AG04449 (cell line): ENCODE data around the gene ACSL4.
"Not testable (repeated sequence)": the region's sequence is repeated elsewhere in the genome, so short reads cannot be mapped to it uniquely, and the experiment has no call there.

Experiments
- CTCF ChIA-PET: fragments of 350-600 bp; formaldehyde crosslinking; extraction: SDS; loops from one replicate; lab custom pipeline; 2021; ENCODE audit warnings: antibody characterized with exemption; lab: Yijun Ruan, JAX
- POLR2A ChIA-PET: fragments of 400-600, 350-600 bp; formaldehyde crosslinking; extraction: SDS; loops from one replicate; lab custom pipeline; 2020; ENCODE audit warnings: antibody characterized with exemption, inconsistent platforms; lab: Yijun Ruan, JAX
- DNase-seq: peaks from one replicate; pipeline ENCODE4 v3.0.0-alpha.2; 2010; ENCODE audit warnings: low read depth, low spot score
- H3K4me3 ChIP-seq: 2 replicates; pipeline ENCODE4 v1.5.1; 2011; ENCODE audit warnings: low read depth, mild to moderate bottlenecking, control low read depth, low read length
- TF ChIP-seq, protein P1 (sequence below): IDR thresholded peaks from one replicate; pipeline ENCODE4 v1.5.1; 2011; ENCODE audit warnings: mild to moderate bottlenecking, moderate library complexity, low read length, control low read depth, inconsistent platforms; ENCODE audit not compliant: insufficient read depth; ENCODE audit errors: missing control alignments

Gene ACSL4

GRCh38 chrX:109735202-109735744 lies 2.2 kb upstream of the ACSL4 start:
- no peak overlapping the region for H3K4me3 ChIP-seq
- CTCF ChIA-PET: interaction anchor here (0.9 to 1.8 kb wide), 5 partner anchors 23 to 156 kb away, joined by 3 to 9 read pairs (median 3); no protein-coding TSS in a partner anchor
- POLR2A ChIA-PET: no interaction called here
- TF ChIP-seq, protein P1, sequence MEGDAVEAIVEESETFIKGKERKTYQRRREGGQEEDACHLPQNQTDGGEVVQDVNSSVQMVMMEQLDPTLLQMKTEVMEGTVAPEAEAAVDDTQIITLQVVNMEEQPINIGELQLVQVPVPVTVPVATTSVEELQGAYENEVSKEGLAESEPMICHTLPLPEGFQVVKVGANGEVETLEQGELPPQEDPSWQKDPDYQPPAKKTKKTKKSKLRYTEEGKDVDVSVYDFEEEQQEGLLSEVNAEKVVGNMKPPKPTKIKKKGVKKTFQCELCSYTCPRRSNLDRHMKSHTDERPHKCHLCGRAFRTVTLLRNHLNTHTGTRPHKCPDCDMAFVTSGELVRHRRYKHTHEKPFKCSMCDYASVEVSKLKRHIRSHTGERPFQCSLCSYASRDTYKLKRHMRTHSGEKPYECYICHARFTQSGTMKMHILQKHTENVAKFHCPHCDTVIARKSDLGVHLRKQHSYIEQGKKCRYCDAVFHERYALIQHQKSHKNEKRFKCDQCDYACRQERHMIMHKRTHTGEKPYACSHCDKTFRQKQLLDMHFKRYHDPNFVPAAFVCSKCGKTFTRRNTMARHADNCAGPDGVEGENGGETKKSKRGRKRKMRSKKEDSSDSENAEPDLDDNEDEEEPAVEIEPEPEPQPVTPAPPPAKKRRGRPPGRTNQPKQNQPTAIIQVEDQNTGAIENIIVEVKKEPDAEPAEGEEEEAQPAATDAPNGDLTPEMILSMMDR: no peak
- DNase-seq: no peak

DNA sequence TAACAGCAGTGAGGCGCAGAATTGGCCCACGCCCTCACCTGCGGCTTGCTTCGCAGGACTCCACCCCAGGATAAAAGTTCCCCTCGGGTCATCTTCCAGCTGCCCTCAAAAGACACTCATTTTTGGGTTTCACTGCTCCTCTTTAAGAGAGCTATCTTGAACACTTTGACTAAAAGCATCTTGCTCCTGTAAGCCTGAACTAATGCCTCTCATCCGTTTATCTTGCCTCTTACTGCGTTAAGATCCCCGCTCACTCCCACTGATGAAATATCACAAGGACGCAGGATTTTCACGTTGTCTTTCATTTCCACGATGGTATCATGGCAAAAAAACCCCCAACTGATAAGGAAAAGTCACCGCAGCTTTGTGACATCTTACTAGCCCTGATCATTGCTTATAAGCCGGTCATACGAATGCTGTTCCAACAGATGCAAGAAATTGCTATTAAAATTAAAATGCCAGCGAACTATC lies 591 bp upstream of the ACSL4 start:
- ChIA-PET POLR2A (interaction anchor here (1.7 kb wide), 1 partner anchor 107 kb away, joined by 4 read pairs; no protein-coding TSS in a partner anchor), CTCF (interaction anchor here (1.2 to 2.6 kb wide), 3 partner anchors 123 to 158 kb away, joined by 4 to 10 read pairs (median 4); no protein-coding TSS in a partner anchor)

GRCh38 chrX:109732017-109732801 lies 848 bp downstream of the ACSL4 start:
- ChIA-PET POLR2A (interaction anchor here (1.1 to 1.7 kb wide), 3 partner anchors 95 to 115 kb away, joined by 3 to 4 read pairs (median 4); no protein-coding TSS in a partner anchor), CTCF (interaction anchor here (0.7 to 2.6 kb wide), 4 partner anchors 19 to 154 kb away, joined by 3 to 10 read pairs (median 5); no protein-coding TSS in a partner anchor)

More for the DNA sequence above, 591 bp upstream of the ACSL4 start:
- no peak for DNase-seq
- TF ChIP-seq, protein P1: no peak
- peak overlapping the region; percentile 70 for H3K4me3 ChIP-seq

GRCh38 chrX:109728173-109728535 lies 4.9 kb downstream of the ACSL4 start:
- TF ChIP-seq, protein P1: no peak
- POLR2A ChIA-PET: no interaction called here
- CTCF ChIA-PET: interaction anchor here (2.2 kb wide), 1 partner anchor 163 kb away, joined by 10 read pairs; no protein-coding TSS in a partner anchor
- no peak overlapping the region for H3K4me3 ChIP-seq
- no peak for DNase-seq

More at GRCh38 chrX:109732017-109732801, 848 bp downstream of the ACSL4 start:
- peak overlapping the region; percentile 76 for H3K4me3 ChIP-seq
- TF ChIP-seq, protein P1: no peak
- DNase-seq: no peak

DNA sequence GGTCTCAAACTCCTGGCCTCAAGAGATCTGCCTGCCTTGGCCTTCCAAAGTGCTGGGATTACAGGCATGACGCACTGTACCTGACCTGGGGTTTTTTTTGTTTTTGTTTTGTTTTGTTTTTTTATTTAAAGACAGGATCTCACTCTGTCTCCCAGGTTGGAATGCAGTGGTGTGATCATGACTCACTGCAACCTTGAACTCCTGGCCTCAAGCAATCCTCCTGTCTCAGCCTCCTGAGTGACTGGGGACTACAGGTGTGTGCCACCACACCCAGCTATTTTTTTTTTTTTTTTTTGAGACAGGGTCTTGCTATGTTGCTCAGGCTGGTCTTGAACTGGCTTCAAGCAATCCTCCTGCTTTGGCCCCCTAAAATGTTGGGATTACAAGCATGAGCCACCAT lies 8.1 kb downstream of the ACSL4 start:
- H3K4me3 ChIP-seq, POLR2A ChIA-PET, DNase-seq, CTCF ChIA-PET: not testable (repeated sequence)

- CTCF ChIA-PET: interaction anchor here (3.5 kb wide), 1 partner anchor 136 kb away, joined by 22 read pairs; no protein-coding TSS in a partner anchor
- H3K4me3 ChIP-seq: no peak overlapping the region
- TF ChIP-seq, protein P1: no peak
- POLR2A ChIA-PET: no interaction called here
- DNase-seq: no peak
Measured at GRCh38 chrX:109720947-109721346, 12.1 kb downstream of the ACSL4 start.
